Esophagus squamous epithelium (tissue), 4 donors: ENCODE data around the gene RRP9.
"Not testable (repeated sequence)": the region's sequence is repeated elsewhere in the genome, so short reads cannot be mapped to it uniquely, and the experiment has no call there.

Source experiments
- POLR2A ChIP-seq, 4 donors: fragments of 450-650 bp; IDR thresholded peaks; one replicate each; pipeline ENCODE4 v1.6.1; 2017; ENCODE audit warnings: antibody characterized with exemption in 4 of 4, mild to moderate bottlenecking in 4 of 4, moderate library complexity in 3 of 4
- TF ChIP-seq, protein P1 (sequence below), 6 experiments: fragments of 450-650 bp in 4 of 6; fragments of 200-600 bp in 2 of 6; sonication (generic) in 2 of 6; IDR thresholded peaks; one replicate each; pipeline ENCODE4 v1.5.1; 2016 to 2019; ENCODE audit warnings: antibody characterized with exemption in 6 of 6, mild to moderate bottlenecking in 4 of 6, moderate library complexity in 4 of 6

DNA sequence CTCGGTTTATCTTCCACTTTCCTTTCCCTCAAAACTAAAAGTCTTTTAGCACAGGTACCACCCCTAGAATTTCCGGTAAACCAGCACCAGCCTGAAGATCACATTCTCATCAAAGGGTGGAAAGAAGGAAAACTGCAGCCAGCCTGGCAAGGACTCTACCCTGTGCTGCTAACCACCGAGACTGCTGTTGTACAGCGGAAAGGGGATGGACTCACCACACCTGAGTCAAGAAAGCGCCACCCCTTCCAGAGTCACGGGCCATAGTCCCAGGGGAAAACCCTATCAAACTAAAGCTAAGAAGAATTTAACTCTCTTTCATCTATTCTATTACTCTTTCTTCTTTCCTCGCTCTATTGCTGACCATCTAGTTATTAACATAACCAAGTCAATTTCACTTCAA lies 41.7 kb downstream of the RRP9 start:
- TF ChIP-seq, protein P1, sequence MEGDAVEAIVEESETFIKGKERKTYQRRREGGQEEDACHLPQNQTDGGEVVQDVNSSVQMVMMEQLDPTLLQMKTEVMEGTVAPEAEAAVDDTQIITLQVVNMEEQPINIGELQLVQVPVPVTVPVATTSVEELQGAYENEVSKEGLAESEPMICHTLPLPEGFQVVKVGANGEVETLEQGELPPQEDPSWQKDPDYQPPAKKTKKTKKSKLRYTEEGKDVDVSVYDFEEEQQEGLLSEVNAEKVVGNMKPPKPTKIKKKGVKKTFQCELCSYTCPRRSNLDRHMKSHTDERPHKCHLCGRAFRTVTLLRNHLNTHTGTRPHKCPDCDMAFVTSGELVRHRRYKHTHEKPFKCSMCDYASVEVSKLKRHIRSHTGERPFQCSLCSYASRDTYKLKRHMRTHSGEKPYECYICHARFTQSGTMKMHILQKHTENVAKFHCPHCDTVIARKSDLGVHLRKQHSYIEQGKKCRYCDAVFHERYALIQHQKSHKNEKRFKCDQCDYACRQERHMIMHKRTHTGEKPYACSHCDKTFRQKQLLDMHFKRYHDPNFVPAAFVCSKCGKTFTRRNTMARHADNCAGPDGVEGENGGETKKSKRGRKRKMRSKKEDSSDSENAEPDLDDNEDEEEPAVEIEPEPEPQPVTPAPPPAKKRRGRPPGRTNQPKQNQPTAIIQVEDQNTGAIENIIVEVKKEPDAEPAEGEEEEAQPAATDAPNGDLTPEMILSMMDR (IDR thresholded peaks at IDR 0.05): not testable (repeated sequence)
- TF ChIP-seq POLR2A (IDR thresholded peaks at IDR 0.05): not testable (repeated sequence)
